RWPE2 (cell line): ENCODE measurements around the gene RPE.

ENCODE experiments used
- ATAC-seq: fragments of 200-7000 bp; cut with Tn5 transposase; 3 replicates; pipeline ENCODE4 v1.9.1; 2021; ENCODE audit warnings: low read depth
- DNase-seq: peaks from one replicate; pipeline ENCODE4 v3.0.0-alpha.2; 2020; ENCODE audit warnings: low spot score
- H3K27ac ChIP-seq: fragments of 450-650 bp; 2 replicates; pipeline ENCODE4 v1.5.1; 2017; ENCODE audit warnings: mild to moderate bottlenecking; ENCODE audit not compliant: poor library complexity, severe bottlenecking
- H3K27me3 ChIP-seq: fragments of 250-450 bp; sonication (Bioruptor Pico); 2 replicates; pipeline ENCODE4 v1.5.1; 2021; ENCODE audit warnings: mild to moderate bottlenecking, moderate library complexity; ENCODE audit not compliant: insufficient read depth, poor library complexity, severe bottlenecking
- H3K36me3 ChIP-seq: fragments of 250-450 bp; sonication (Bioruptor Pico); 2 replicates; pipeline ENCODE4 v1.5.1; 2020; ENCODE audit warnings: low read depth, mild to moderate bottlenecking, moderate library complexity
- H3K4me1 ChIP-seq: fragments of 250-450 bp; sonication (Bioruptor Pico); 2 replicates; pipeline ENCODE4 v1.5.1; 2021; ENCODE audit warnings: mild to moderate bottlenecking, moderate library complexity; ENCODE audit not compliant: insufficient read depth, poor library complexity, severe bottlenecking
- H3K4me3 ChIP-seq: fragments of 250-450 bp; sonication (Bioruptor Pico); 2 replicates; pipeline ENCODE4 v1.5.1; 2021; ENCODE audit warnings: mild to moderate bottlenecking, moderate library complexity; ENCODE audit not compliant: severe bottlenecking
- H3K9me3 ChIP-seq: fragments of 250-450 bp; sonication (Bioruptor Pico); 2 replicates; pipeline ENCODE4 v1.5.1; 2021; ENCODE audit warnings: mild to moderate bottlenecking, moderate library complexity; ENCODE audit not compliant: severe bottlenecking
- CTCF ChIP-seq: fragments of 450-650 bp; IDR thresholded peaks from one replicate; pipeline ENCODE4 v1.5.1; 2017; ENCODE audit warnings: mild to moderate bottlenecking, moderate library complexity; ENCODE audit not compliant: poor library complexity, severe bottlenecking

RPE gene

GRCh38 chr2:209998596-209998995, 3.8 kb upstream of the RPE start:
- no peak overlapping the region for H3K4me3 ChIP-seq
- H3K9me3 ChIP-seq: no peaks in the 10 kb centered on the region
- peaks cover 3% of the 10 kb centered on the region for H3K36me3 ChIP-seq
- DNase-seq (no peak), ATAC-seq (no peak)
- H3K27me3 ChIP-seq: no peaks in the 10 kb centered on the region
- no peak for TF ChIP-seq CTCF
- H3K27ac ChIP-seq: no peak overlapping the region
- peaks cover 5% of the 10 kb centered on the region for H3K4me1 ChIP-seq

GRCh38 chr2:210000464-210001324, 1.7 kb upstream of the RPE start:
- TF ChIP-seq CTCF: no peak
- Histone ChIP-seq H3K36me3 (peaks cover 17% of the 10 kb centered on the region), H3K27me3 (no peaks in the 10 kb centered on the region), H3K9me3 (no peaks in the 10 kb centered on the region), H3K4me3 (no peak overlapping the region), H3K4me1 (peaks cover 14% of the 10 kb centered on the region), H3K27ac (no peak overlapping the region)
- ATAC-seq: no peak
- DNase-seq: no peak

- ATAC-seq (no peak), DNase-seq (no peak)
- TF ChIP-seq CTCF: no peak
- H3K9me3 ChIP-seq: no peaks in the 10 kb centered on the region
- H3K4me3 ChIP-seq: peak overlapping the region; percentile 76
- H3K27ac ChIP-seq: no peak overlapping the region
- H3K4me1 ChIP-seq: peaks cover 14% of the 10 kb centered on the region
- H3K36me3 ChIP-seq: peaks cover 43% of the 10 kb centered on the region
- no peaks in the 10 kb centered on the region for H3K27me3 ChIP-seq
Observed at GRCh38 chr2:210003359-210003758, 921 bp downstream of the RPE start.

GRCh38 chr2:210004881-210005280, 2.4 kb downstream of the RPE start:
- Histone ChIP-seq H3K27me3 (no peaks in the 10 kb centered on the region), H3K9me3 (no peaks in the 10 kb centered on the region), H3K36me3 (peaks cover 58% of the 10 kb centered on the region), H3K27ac (no peak overlapping the region), H3K4me1 (peaks cover 14% of the 10 kb centered on the region), H3K4me3 (no peak overlapping the region)
- DNase-seq: no peak
- ATAC-seq: no peak
- TF ChIP-seq CTCF: no peak

- no peaks in the 10 kb centered on the region for H3K27me3 ChIP-seq
- peaks cover 88% of the 10 kb centered on the region for H3K36me3 ChIP-seq
- DNase-seq (no peak), ATAC-seq (no peak)
- H3K27ac ChIP-seq: no peak overlapping the region
- H3K9me3 ChIP-seq: no peaks in the 10 kb centered on the region
- peaks cover 10% of the 10 kb centered on the region for H3K4me1 ChIP-seq
- no peak for TF ChIP-seq CTCF
- H3K4me3 ChIP-seq: no peak overlapping the region
Observed at GRCh38 chr2:210007895-210008294, 5.5 kb downstream of the RPE start.
